GM12878 (cell line): Measurements from ENCODE around the gene PTPRN2. TPM values are rescaled to one million over a fixed set of nuclear protein-coding genes. Genes with fewer than 3 reads are reported as not detected.

Experiments
- ATAC-seq: fragments of 200-7000 bp; cut with Tn5 transposase; 3 replicates; pipeline ENCODE4 v1.9.1; 2020; ENCODE audit warnings: mild to moderate bottlenecking, moderate library complexity
- BruUV-seq: library from RNA; stranded (reverse); fragments of 400-500 nt; replicated peaks from 2 replicates; lab custom pipeline; 2021; lab: Mats Ljungman, UMichigan
- CTCF ChIA-PET: fragments of 300-600 bp; sonication (Branson Sonifier 250); formaldehyde crosslinking; extraction: SDS; loops from one replicate; lab custom pipeline; 2021; ENCODE audit warnings: inconsistent platforms; lab: Yijun Ruan, JAX
- POLR2A ChIA-PET: fragments of 350-600 bp; formaldehyde crosslinking; extraction: SDS; loops from one replicate; lab custom pipeline; 2021; ENCODE audit warnings: inconsistent platforms; lab: Charles Lee
- RAD21 ChIA-PET: fragments of 300-600 bp; sonication (Branson Sonifier 250); formaldehyde crosslinking; loops from one replicate; lab custom pipeline; 2023; ENCODE audit warnings: antibody characterized with exemption; ENCODE audit not compliant: unreplicated experiment; lab: Charles Lee
- SMC1A ChIA-PET: fragments of 300-600 bp; sonication (Branson Sonifier 250); formaldehyde crosslinking; loops from one replicate; lab custom pipeline; 2023; ENCODE audit not compliant: unreplicated experiment, uncharacterized antibody; lab: Charles Lee
- DNase-seq: peaks from one replicate; pipeline ENCODE4 v3.0.0-alpha.2; 2011; ENCODE audit warnings: low read depth, low spot score
- FAIRE-seq: peaks from 3 replicates; lab custom pipeline; 2011; peaks lifted over from hg19 to GRCh38; lab: Jason Lieb, UNC
- H2AFZ ChIP-seq: 2 replicates; pipeline ENCODE4 v1.6.0; 2011; ENCODE audit warnings: low read depth, low read length, control low read depth; ENCODE audit not compliant: control insufficient read depth
- H3K27ac ChIP-seq: 2 replicates; pipeline ENCODE4 v1.5.1; 2011; ENCODE audit warnings: control low read depth; ENCODE audit not compliant: control insufficient read depth, insufficient read depth
- H3K27me3 ChIP-seq, 2 experiments: replicated peaks in 1 of 2; 2 replicates each; pipeline versions ENCODE4 v1.6.0 to v1.6.1; 2011; ENCODE audit warnings: low read length in 1 of 2; ENCODE audit not compliant: control insufficient read depth in 2 of 2, insufficient read depth in 2 of 2
- H3K36me3 ChIP-seq, 2 experiments: 2 replicates each; pipeline ENCODE4 v1.5.1; 2011; ENCODE audit warnings: low read length in 1 of 2; ENCODE audit not compliant: control insufficient read depth in 2 of 2, insufficient read depth in 2 of 2
- H3K4me1 ChIP-seq: 2 replicates; pipeline ENCODE4 v1.6.1; 2011; ENCODE audit warnings: mild to moderate bottlenecking, low read length, moderate library complexity, mixed read lengths; ENCODE audit not compliant: control insufficient read depth, insufficient read depth
- H3K4me2 ChIP-seq: 2 replicates; pipeline ENCODE4 v1.6.0; 2011; ENCODE audit warnings: control low read depth; ENCODE audit not compliant: control insufficient read depth, insufficient read depth
- H3K4me3 ChIP-seq: fragments of 200-600 bp; sonication (generic); 2 replicates; pipeline ENCODE4 v1.5.1; 2016
- H3K79me2 ChIP-seq: 2 replicates; pipeline ENCODE4 v1.6.0; 2011; ENCODE audit warnings: low read length; ENCODE audit not compliant: control insufficient read depth, insufficient read depth
- H3K9ac ChIP-seq: 2 replicates; pipeline ENCODE4 v1.8.0; 2011; ENCODE audit warnings: low read length, control low read depth, mixed read lengths; ENCODE audit not compliant: control insufficient read depth, insufficient read depth
- H3K9me3 ChIP-seq: replicated peaks from 3 replicates; pipeline ENCODE4 v1.5.1; 2011; ENCODE audit warnings: mild to moderate bottlenecking, low read length; ENCODE audit not compliant: control insufficient read depth, insufficient read depth
- H4K20me1 ChIP-seq: 2 replicates; pipeline ENCODE4 v1.6.0; 2011; ENCODE audit not compliant: control insufficient read depth, insufficient read depth
- CHD2 ChIP-seq: IDR thresholded peaks from 2 replicates; pipeline ENCODE4 v1.6.1; 2011; ENCODE audit warnings: low read depth, low read length, improper control_type of control experiment, borderline replicate concordance
- ESRRA ChIP-seq: IDR thresholded peaks from 2 replicates; pipeline ENCODE4 v1.6.1; 2012; ENCODE audit warnings: mild to moderate bottlenecking, low read length, improper control_type of control experiment
- GATAD2B ChIP-seq: fragments of 450-650 bp; conservative IDR thresholded peaks from 2 replicates; pipeline ENCODE4 v1.6.1; 2017; ENCODE audit warnings: low read depth, mild to moderate bottlenecking, moderate library complexity
- IRF4 ChIP-seq: IDR thresholded peaks from 2 replicates; pipeline ENCODE4 v1.6.1; 2011; ENCODE audit warnings: low read depth, low read length
- MYB ChIP-seq: fragments of 150-350 bp; IDR thresholded peaks from 2 replicates; pipeline ENCODE4 v1.6.1; 2014; ENCODE audit warnings: mild to moderate bottlenecking, low read depth, low read length, borderline replicate concordance
- NR2F1 ChIP-seq: fragments of 450-650 bp; conservative IDR thresholded peaks from 2 replicates; pipeline ENCODE4 v1.6.1; 2017; ENCODE audit warnings: mild to moderate bottlenecking
- RAD21 ChIP-seq: IDR thresholded peaks from 2 replicates; pipeline ENCODE4 v1.6.1; 2011; ENCODE audit warnings: mild to moderate bottlenecking, low read depth, low read length, moderate library complexity; ENCODE audit not compliant: insufficient read depth
- RAD51 ChIP-seq: fragments of 450-650 bp; IDR thresholded peaks from 2 replicates; pipeline ENCODE4 v1.6.1; 2016; ENCODE audit warnings: moderate library complexity, mild to moderate bottlenecking, inconsistent platforms
- RCOR1 ChIP-seq: conservative IDR thresholded peaks from 2 replicates; pipeline ENCODE4 v1.6.1; 2012; ENCODE audit warnings: low read depth, low read length, improper control_type of control experiment
- RFX5 ChIP-seq: IDR thresholded peaks from 2 replicates; pipeline ENCODE4 v1.6.1; 2011; ENCODE audit warnings: low read depth, low read length, improper control_type of control experiment
- SUPT20H ChIP-seq: IDR thresholded peaks from 2 replicates; pipeline ENCODE4 v1.6.1; 2011; ENCODE audit warnings: low read depth, mild to moderate bottlenecking, low read length, moderate library complexity, borderline replicate concordance; ENCODE audit not compliant: control insufficient read depth
- ZNF592 ChIP-seq: fragments of 450-650 bp; IDR thresholded peaks from 2 replicates; pipeline ENCODE4 v1.6.1; 2017; ENCODE audit warnings: mild to moderate bottlenecking, moderate library complexity
- WGBS: methylation state at CpG from one replicate; pipeline ENCODE4 v1.1.6; 2016; ENCODE audit warnings: low lambda C conversion rate; ENCODE audit not compliant: insufficient replicate concordance, insufficient coverage; ENCODE audit errors: missing lambda C conversion rate; 5-methylcytosine and 5-hydroxymethylcytosine counted together
- in situ Hi-C: fragments of 300-500 bp; cut with MboI; formaldehyde crosslinking; loops from 9 replicates; pipeline ENCODE4 v1.14.3; 2018; ENCODE audit warnings: mixed read lengths
- intact Hi-C: fragments of 100-400 bp; cut with micrococcal nuclease; formaldehyde crosslinking; loops from one replicate; pipeline ENCODE4 v1.14.2; 2022; ENCODE audit not compliant: unreplicated experiment
- polyA plus RNA-seq, 11 experiments: library from polyadenylated mRNA; depleted of rRNA in 4 of 11; unstranded in 6 of 11; stranded (reverse) in 5 of 11; fragments of >200 nt; fragmentation: Nextera tagmentation in 4 of 11; fragmentation: Illumina TruSeq in 1 of 11; extraction: Ambion mirVana in 4 of 11; extraction: Trizol in 1 of 11; gene quantifications; 1 replicate in 1 of 11; 2 replicates in 10 of 11; pipeline versions ENCODE4 v1.2.1 to v1.2.3, GENCODE V29; 2011 to 2016; ENCODE audit warnings: inconsistent platforms in 2 of 11, missing spikeins in 2 of 11, low read depth in 1 of 11
- total RNA-seq, 4 experiments: library from RNA; depleted of rRNA in 3 of 4; stranded (reverse); fragments of >200 nt in 3 of 4; fragmentation: Illumina TruSeq in 1 of 4; extraction: Trizol in 1 of 4; gene quantifications; 2 replicates each; pipeline versions ENCODE4 v1.2.1 to v1.2.3, GENCODE V29; 2013 to 2021
- TF ChIP-seq, protein P1 (sequence below): fragments of 450-650 bp; IDR thresholded peaks from 2 replicates; pipeline ENCODE4 v1.6.1; 2014; ENCODE audit warnings: mild to moderate bottlenecking

Gene PTPRN2
- total and polyA plus RNA-seq, 10 of the 15 experiments (the other 5 are each of a cell fraction or from before 2014, with no cell fraction given): 5.4 TPM; not detected in 9

GRCh38 chr7:158468700-158469296 is 118.8 kb downstream of the PTPRN2 start:
- H2AFZ ChIP-seq: no peak overlapping the region
- in situ Hi-C loops: no loop called here
- H3K4me2 ChIP-seq: no peak overlapping the region
- SMC1A ChIA-PET: no interaction called here
- intact Hi-C loops: no loop called here
- no peaks in the 10 kb centered on the region for H3K36me3 ChIP-seq
- H3K27me3 ChIP-seq: no peaks in the 10 kb centered on the region
- BruUV-seq: no TSS peak
- H3K9ac ChIP-seq: no peak overlapping the region
- WGBS: 60% methylated on average over 9 of the region's 9 CpGs
- FAIRE-seq (no peak), DNase-seq (no peak), ATAC-seq (no peak)
- CTCF ChIA-PET: no interaction called here
- H3K9me3 ChIP-seq: no peaks in the 10 kb centered on the region; the same call in 2 of the 3 replicates
- POLR2A ChIA-PET: no interaction called here
- H3K27ac ChIP-seq: no peak overlapping the region
- RAD21 ChIA-PET: no interaction called here
- no peaks in the 10 kb centered on the region for H3K79me2 ChIP-seq
- H3K4me1 ChIP-seq: no peaks in the 10 kb centered on the region
- H3K4me3 ChIP-seq: no peak overlapping the region
- no peaks in the 10 kb centered on the region for H4K20me1 ChIP-seq
- TF ChIP-seq SUPT20H: no peak

DNA sequence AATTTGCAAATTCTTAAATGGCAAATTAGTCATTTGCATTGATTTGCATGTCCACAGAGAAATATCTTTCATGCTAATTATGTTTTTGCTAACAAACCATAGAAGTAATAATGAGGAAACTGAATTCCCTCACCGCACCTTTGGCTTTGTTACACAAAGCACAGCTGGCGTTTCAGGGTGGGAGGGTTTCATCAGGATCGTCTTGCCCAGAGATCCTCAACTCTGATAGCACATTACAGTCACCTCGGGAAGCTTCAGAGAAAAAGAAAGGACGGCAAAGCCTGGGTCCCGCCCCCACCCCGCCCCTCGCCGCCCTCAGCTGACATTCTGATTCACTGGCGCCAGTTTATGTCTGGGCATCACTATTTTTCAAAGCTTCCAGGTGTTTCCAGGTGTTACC is 119.4 kb downstream of the PTPRN2 start:
- no TSS peak for BruUV-seq
- no peak for FAIRE-seq
- TF ChIP-seq RCOR1 (no peak), ZNF592 (no peak), IRF4 (no peak), MYB (no peak), CHD2 (no peak), ESRRA (no peak), RFX5 (no peak), SUPT20H (no peak), RAD51 (no peak), GATAD2B (no peak), NR2F1 (no peak), RAD21 (no peak)
- TF ChIP-seq, protein P1, sequence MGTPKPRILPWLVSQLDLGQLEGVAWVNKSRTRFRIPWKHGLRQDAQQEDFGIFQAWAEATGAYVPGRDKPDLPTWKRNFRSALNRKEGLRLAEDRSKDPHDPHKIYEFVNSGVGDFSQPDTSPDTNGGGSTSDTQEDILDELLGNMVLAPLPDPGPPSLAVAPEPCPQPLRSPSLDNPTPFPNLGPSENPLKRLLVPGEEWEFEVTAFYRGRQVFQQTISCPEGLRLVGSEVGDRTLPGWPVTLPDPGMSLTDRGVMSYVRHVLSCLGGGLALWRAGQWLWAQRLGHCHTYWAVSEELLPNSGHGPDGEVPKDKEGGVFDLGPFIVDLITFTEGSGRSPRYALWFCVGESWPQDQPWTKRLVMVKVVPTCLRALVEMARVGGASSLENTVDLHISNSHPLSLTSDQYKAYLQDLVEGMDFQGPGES: no peak

More for the DNA sequence above, 119.4 kb downstream of the PTPRN2 start:
- Histone ChIP-seq H2AFZ (no peak overlapping the region), H3K4me2 (no peak overlapping the region), H4K20me1 (no peaks in the 10 kb centered on the region), H3K4me1 (no peaks in the 10 kb centered on the region), H3K27ac (no peak overlapping the region), H3K79me2 (no peaks in the 10 kb centered on the region), H3K4me3 (no peak overlapping the region), H3K9me3 (no peaks in the 10 kb centered on the region; the same call in 2 of the 3 replicates), H3K36me3 (no peaks in the 10 kb centered on the region), H3K27me3 (no peaks in the 10 kb centered on the region), H3K9ac (no peak overlapping the region)
- ATAC-seq (no peak), DNase-seq (no peak)
- WGBS: 36% methylated on average over 5 of the region's 10 CpGs
- ChIA-PET SMC1A (no interaction called here), POLR2A (no interaction called here), CTCF (no interaction called here), RAD21 (no interaction called here)
- in situ Hi-C loops (no loop called here), intact Hi-C loops (no loop called here)
